ENCODE measurements around the gene REPS1. TPM values are rescaled to one million over a fixed set of nuclear protein-coding genes. Genes with fewer than 3 reads are reported as not detected.

The REPS1 gene
- total RNA-seq, 1 donor from 2014 or later = 58.8 TPM

DNA sequence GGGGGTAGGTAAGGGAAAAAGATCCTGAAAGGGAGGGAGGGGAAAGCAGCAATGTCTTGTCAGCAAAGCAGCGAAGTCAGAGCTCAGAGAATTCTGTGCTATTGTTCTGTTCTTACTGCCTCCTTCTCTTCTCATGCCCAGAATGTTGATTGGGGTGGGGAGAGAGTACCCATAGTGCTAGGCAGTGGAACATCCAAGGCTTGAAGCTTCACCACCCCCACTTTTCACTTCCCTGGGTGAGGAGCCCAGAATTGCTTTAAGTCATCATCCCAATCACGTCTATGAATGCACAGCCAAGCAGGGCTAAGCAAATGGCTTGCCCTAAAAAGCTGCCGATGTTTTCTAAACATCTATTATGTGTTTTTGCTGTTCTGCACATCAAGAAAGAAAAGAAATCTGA, 16.5 kb downstream of the REPS1 start:
- TF ChIP-seq, protein P1, sequence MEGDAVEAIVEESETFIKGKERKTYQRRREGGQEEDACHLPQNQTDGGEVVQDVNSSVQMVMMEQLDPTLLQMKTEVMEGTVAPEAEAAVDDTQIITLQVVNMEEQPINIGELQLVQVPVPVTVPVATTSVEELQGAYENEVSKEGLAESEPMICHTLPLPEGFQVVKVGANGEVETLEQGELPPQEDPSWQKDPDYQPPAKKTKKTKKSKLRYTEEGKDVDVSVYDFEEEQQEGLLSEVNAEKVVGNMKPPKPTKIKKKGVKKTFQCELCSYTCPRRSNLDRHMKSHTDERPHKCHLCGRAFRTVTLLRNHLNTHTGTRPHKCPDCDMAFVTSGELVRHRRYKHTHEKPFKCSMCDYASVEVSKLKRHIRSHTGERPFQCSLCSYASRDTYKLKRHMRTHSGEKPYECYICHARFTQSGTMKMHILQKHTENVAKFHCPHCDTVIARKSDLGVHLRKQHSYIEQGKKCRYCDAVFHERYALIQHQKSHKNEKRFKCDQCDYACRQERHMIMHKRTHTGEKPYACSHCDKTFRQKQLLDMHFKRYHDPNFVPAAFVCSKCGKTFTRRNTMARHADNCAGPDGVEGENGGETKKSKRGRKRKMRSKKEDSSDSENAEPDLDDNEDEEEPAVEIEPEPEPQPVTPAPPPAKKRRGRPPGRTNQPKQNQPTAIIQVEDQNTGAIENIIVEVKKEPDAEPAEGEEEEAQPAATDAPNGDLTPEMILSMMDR (IDR thresholded peaks at IDR 0.05) = no peak
- Mint-ChIP-seq H3K36me3 (ENCODE audit: low read depth) (no peaks in the 10 kb centered on the region), H3K4me3 (no peak overlapping the region), H3K9me3 (no peaks in the 10 kb centered on the region), H3K27me3 (no peaks in the 10 kb centered on the region), H3K4me1 (peaks cover 54% of the 10 kb centered on the region), H3K27ac (no peak overlapping the region)
- POLR2A ChIA-PET = no interaction called here
- CTCF ChIA-PET = no interaction called here
- DNase-seq (no peak), ATAC-seq (ENCODE audit: low read depth) (no peak)
- intact Hi-C loops (cut with micrococcal nuclease) = no loop called here

DNA sequence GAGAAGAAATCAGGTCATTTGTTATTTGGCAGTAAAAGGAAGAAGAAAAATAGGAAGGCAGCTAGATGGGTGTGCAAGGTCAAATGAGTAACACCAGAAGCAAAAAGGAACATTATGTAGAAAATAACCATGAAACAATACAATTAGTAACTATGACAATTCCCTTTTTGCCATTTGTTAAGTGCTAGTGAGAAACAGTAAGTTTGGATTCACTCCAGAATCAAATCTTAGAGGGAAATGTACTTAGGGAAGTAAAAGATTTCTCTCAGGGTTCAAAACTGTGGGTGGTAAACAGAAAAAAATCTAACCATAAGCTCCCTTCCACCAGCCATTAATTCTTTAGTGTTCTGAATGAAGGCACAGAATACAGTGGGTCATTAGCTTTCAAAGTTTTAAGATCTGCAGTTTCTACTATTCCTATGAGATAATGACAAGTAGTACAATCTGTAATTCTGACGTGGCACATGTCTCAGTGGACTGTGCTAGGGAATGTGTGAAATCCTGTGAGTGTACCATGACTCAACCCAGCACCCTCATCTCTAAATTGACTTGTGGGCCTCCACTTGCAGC, 17.1 kb downstream of the REPS1 start:
- Mint-ChIP-seq H3K4me1 (peaks cover 53% of the 10 kb centered on the region), H3K4me3 (no peak overlapping the region), H3K9me3 (no peaks in the 10 kb centered on the region), H3K27ac (no peak overlapping the region), H3K36me3 (ENCODE audit: low read depth) (no peaks in the 10 kb centered on the region), H3K27me3 (no peaks in the 10 kb centered on the region)
- intact Hi-C loops (cut with micrococcal nuclease) = no loop called here
- DNase-seq = no peak
- ChIA-PET CTCF (no interaction called here), POLR2A (no interaction called here)
- TF ChIP-seq, protein P1 (IDR thresholded peaks at IDR 0.05) = no peak
- ATAC-seq (ENCODE audit: low read depth) = peak; percentile 25

DNA sequence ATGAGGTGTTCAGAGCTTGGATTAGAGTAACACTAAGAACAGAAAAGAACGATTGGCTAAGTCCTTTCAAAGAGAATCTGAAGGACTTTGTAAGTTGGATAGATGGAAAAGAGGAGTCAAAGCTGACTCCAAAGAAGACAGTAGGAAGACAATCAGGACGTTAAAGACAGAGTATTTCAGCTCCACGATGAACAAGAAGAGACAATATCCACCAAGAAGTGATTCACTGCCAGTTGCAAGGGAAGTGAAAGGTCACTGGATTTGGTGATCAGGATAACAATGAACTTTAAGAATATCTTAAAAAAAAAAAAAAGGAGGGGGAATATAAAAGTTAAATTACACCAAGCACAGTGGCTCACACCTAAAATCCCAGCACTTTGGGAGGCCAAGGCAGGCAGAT, 17.9 kb downstream of the REPS1 start:
- DNase-seq (no peak), ATAC-seq (ENCODE audit: low read depth) (no peak)
- Mint-ChIP-seq H3K4me3 (no peak overlapping the region), H3K4me1 (peaks cover 52% of the 10 kb centered on the region), H3K36me3 (ENCODE audit: low read depth) (no peaks in the 10 kb centered on the region), H3K27ac (no peak overlapping the region), H3K27me3 (no peaks in the 10 kb centered on the region), H3K9me3 (no peaks in the 10 kb centered on the region)
- TF ChIP-seq, protein P1 (IDR thresholded peaks at IDR 0.05) = no peak
- ChIA-PET CTCF (interaction anchor here (0.6 kb wide), 1 partner anchor 13 kb away, joined by 4 read pairs; no protein-coding TSS in a partner anchor), POLR2A (no interaction called here)
- intact Hi-C loops (cut with micrococcal nuclease) = no loop called here

DNA sequence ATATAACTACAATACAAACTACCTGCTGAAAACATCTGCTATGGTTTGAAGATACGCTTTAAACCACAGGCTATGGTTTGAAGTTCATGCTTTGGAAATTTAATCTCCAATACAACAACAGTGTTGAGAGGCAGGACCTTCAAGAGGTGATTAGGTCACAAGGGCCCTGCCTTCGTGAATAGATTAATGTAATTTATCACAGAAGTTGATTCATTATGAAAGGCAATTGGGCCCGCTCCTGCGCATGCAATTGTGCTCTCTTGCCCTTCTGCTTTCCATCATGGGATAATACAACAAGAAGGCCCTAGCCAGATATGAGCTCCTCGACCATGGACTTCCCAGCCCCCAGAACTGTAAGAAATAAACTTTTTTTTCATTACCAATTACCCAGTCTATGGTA, 21.2 kb downstream of the REPS1 start:
- CTCF ChIA-PET = no interaction called here
- POLR2A ChIA-PET = no interaction called here
- no peak overlapping the region for H3K4me3 Mint-ChIP-seq
- no peaks in the 10 kb centered on the region for H3K27me3 Mint-ChIP-seq
- DNase-seq (no peak), ATAC-seq (ENCODE audit: low read depth) (no peak)
- H3K4me1 Mint-ChIP-seq = peaks cover 23% of the 10 kb centered on the region
- no peak overlapping the region for H3K27ac Mint-ChIP-seq
- TF ChIP-seq, protein P1 (IDR thresholded peaks at IDR 0.05) = no peak
- H3K36me3 Mint-ChIP-seq (ENCODE audit: low read depth) = no peaks in the 10 kb centered on the region
- intact Hi-C loops (cut with micrococcal nuclease) = no loop called here
- no peaks in the 10 kb centered on the region for H3K9me3 Mint-ChIP-seq

DNA sequence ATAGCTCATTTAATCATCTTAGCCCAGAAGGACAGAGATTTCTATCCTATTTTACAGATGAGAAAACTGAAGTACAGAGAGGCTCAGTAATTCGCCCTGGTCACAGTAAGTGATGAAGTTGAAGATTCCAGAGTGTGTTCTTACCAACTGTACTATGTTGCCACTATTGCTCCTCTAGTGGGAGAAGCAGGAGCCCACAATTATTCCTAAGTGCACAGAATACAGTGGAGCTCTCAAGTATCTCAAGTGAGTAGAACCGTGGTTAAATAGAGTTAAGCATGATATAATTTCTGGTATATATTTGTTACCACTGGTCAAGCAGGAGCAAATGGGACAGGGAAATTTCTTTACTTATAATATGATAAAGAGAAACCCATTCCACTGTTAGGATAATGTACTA, 22.1 kb downstream of the REPS1 start:
- Mint-ChIP-seq H3K9me3 (no peaks in the 10 kb centered on the region), H3K36me3 (ENCODE audit: low read depth) (peaks cover 2% of the 10 kb centered on the region), H3K4me3 (no peak overlapping the region), H3K27me3 (no peaks in the 10 kb centered on the region), H3K4me1 (peaks cover 14% of the 10 kb centered on the region), H3K27ac (no peak overlapping the region)
- ChIA-PET CTCF (interaction anchor here (0.8 kb wide), 1 partner anchor 23 kb away, joined by 3 read pairs; the partner anchor contains the start of gene REPS1), POLR2A (no interaction called here)
- no peak for ATAC-seq (ENCODE audit: low read depth)
- DNase-seq = no peak
- TF ChIP-seq, protein P1 (IDR thresholded peaks at IDR 0.05) = no peak
- intact Hi-C loops (cut with micrococcal nuclease) = no loop called here
